Measurements from ENCODE around the gene NUDT1.

The NUDT1 gene

GRCh38 chr7:2241580-2242540 lies at the start of gene NUDT1, which contains the start of gene MRM2:
NUDT1 (plus strand) TSS chr7:2242226; CDS start chr7:2244575, 2,349 bp downstream.
MRM2 (minus strand) TSS chr7:2242205; CDS start chr7:2242169, 36 bp downstream.
- peak; percentile 88 for DNase-seq

GRCh38 chr7:2192831-2193534 lies 49.0 kb upstream of the NUDT1 start:
- peak; percentile 94 for DNase-seq

GRCh38 chr7:2193575-2194305 lies 48.3 kb upstream of the NUDT1 start:
- DNase-seq = no peak

DNA sequence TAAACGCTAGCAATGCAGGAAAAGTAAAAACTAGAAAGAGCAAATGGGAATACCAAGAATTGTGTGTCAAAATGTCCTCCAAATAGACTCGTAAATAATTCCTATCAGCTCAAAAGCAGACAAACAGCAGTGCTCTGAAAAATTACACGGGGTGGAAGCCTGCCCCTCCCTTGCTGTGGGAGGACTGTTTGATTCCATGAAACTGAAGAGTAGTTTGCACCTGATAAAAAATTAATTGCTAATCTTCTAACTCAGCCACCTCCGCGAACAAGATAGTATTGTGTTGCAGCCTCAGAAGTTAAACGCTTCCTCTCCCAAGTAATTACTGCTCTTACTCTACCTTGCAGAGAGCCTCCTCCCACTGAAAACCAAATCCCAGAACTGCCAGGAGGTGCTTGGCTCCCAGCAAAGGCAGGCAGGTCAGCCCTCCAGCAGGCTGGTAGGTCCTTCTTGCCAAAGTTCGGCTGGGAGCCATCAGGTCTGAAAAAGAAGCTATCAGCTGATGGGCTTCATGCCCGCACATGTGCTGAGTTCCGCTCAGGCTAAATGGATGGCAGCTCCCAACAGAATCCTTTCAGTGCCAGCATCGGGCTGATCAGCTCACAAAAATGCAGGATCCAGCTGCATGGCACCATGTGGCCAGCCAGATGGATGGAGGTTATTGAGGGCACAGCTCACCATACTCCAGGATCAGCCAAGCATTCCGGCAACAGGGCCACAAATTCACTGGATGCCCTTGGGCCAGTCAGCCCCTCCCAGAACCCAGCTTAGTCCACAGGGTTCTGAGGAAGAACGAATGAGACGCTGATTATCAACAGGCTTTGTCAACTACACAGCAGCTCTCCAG lies 46.4 kb upstream of the NUDT1 start:
- no peak for DNase-seq

DNA sequence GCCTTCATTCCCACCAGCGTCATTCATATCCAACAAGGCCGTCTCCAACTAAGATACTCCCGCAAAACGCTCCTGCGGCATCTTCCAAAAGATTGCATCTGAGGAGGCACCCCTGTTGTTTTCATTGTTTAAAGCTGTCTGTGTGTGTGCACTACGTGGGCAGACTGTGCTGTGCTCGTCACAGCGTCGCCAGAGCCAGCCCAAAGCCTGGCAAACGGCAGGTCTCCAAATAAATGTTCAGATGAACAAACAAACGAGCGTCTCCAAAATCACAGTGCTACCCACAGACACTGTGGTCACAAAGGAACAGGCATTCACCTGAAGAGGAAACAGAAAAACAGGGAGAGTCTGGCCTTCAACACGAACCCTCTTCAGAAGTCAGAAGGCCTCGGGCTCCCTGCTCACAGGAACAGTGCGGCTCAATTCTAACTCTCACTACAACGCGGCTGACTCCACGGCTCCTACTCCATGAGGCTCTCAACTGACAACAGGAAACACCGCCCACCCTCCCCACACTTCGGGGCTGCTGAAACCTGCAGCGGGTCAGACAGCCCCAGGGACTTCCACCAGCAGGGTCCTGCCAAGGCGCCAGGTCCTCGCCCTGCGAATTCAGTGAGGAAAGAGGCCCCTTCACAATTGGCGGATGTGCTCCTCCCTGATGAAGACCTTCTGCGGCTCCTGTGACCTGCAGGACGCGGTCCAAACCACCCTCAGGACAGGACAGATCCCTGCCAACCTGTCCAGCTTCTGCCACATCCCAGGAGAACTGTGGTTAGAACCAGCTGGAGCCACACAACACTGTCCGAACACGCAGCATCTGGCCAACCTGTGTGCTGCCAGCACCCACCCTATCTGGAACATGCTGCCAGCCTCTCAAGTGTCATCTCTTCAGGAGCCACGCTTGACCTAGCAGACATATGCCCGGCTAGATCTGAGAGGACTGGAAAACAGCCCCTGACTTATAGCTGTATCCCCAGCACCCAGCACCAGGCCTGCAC lies 45.3 kb upstream of the NUDT1 start:
- DNase-seq = no peak

GRCh38 chr7:2197436-2198155 lies 44.4 kb upstream of the NUDT1 start:
- no peak for DNase-seq

DNA sequence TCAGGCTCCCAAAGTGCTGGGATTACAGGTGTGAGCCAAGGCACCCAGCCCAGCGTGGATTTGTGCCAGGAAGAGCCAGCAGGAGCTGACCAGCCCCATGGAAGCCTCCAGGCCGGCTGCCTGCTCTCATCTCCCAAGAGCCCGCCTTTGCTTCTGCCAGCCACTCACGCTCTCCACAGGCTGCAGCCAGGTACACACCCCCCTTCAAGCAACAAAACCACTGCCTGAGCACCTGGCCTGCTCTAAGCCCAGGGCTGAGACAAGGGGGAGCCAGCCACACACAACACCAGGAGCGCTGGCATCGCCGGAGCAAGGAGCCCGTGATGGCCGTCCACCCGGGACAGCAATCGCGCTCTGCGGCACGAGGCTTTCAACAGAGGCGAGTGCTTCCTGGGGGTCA lies 43.8 kb upstream of the NUDT1 start:
- peak; percentile 39 for DNase-seq

GRCh38 chr7:2198760-2199159 lies 43.3 kb upstream of the NUDT1 start:
- DNase-seq = no peak

GRCh38 chr7:2199528-2199927 lies 42.5 kb upstream of the NUDT1 start:
- DNase-seq = no peak

GRCh38 chr7:2199956-2200583 lies 42.0 kb upstream of the NUDT1 start:
- no peak for DNase-seq

DNA sequence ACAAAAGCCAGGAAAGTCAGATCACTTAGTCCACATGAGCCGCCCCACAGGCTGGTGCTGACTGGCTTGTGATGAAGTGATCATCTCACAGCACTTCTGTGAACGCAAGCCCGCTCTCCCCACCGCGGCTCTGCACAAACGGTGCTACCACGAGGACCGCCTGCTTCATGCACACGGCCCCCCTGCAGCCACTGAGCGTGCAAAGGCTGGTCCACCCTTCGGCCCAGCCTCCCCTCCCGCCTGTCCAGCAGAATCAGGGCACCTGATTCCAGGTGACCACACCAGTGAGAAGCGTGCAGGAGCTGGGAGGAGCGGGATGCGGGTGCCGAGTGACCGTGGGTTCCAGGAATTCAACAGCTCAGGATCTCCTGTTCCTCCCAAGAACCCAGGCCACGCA lies 41.4 kb upstream of the NUDT1 start:
- DNase-seq = no peak

- no peak for DNase-seq
Observed at GRCh38 chr7:2201128-2201527, 40.9 kb upstream of the NUDT1 start.

- no peak for DNase-seq
Observed at GRCh38 chr7:2201686-2202360, 40.2 kb upstream of the NUDT1 start.

GRCh38 chr7:2202361-2202761 lies 39.7 kb upstream of the NUDT1 start:
- DNase-seq = no peak

- DNase-seq = no peak
Observed at GRCh38 chr7:2202901-2203765, 38.9 kb upstream of the NUDT1 start.

- DNase-seq = no peak
Observed at GRCh38 chr7:2203766-2204300, 38.2 kb upstream of the NUDT1 start.

- DNase-seq = no peak
Observed at GRCh38 chr7:2204446-2204845, 37.6 kb upstream of the NUDT1 start.
